HL-60 (cell line): Measurements from ENCODE around the gene SAMD9.
A peak's percentile ranks its signal among the peaks of the same experiment; 100 is the strongest.

Experiments
- GABPA ChIP-seq: IDR thresholded peaks from 2 replicates; pipeline ENCODE4 v1.6.1; 2012; ENCODE audit warnings: low read depth
- POLR2AphosphoS5 ChIP-seq: IDR thresholded peaks from 2 replicates; pipeline ENCODE4 v1.6.1; 2012; ENCODE audit warnings: low read depth
- SPI1 ChIP-seq: IDR thresholded peaks from 2 replicates; pipeline ENCODE4 v1.6.1; 2012; ENCODE audit warnings: low read depth, mild to moderate bottlenecking, borderline replicate concordance
- TF ChIP-seq, protein P1 (sequence below): IDR thresholded peaks from one replicate; pipeline ENCODE4 v1.5.1; 2011; ENCODE audit warnings: low read length, control low read depth, inconsistent platforms; ENCODE audit not compliant: insufficient read depth
- TF ChIP-seq, protein P2 (sequence below): IDR thresholded peaks from 2 replicates; pipeline ENCODE4 v1.6.1; 2012; ENCODE audit warnings: low read depth; ENCODE audit not compliant: insufficient replicate concordance

DNA sequence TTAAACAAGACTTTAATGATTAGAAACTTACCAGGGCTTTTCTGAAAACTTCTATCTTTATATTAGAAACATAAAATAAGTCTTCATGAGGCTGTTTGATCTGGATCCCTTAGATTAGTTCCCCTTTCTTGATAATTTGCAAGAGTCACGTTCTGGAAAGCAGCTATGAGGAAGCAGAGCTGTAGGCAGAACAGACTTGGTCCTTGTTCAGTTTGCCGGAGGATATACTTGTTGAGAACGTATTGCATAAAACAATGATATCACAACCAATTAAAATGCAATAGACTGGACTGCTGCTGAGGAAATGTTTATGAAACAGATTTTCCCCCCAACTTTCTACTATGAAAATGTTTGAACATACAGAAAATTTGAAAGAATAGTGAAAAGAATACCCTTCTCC, 27.6 kb upstream of the SAMD9 start:
- TF ChIP-seq POLR2AphosphoS5 (no peak), GABPA (no peak), SPI1 (peak; percentile 22; the same call in 1 of the 2 replicates)
- TF ChIP-seq, protein P1, sequence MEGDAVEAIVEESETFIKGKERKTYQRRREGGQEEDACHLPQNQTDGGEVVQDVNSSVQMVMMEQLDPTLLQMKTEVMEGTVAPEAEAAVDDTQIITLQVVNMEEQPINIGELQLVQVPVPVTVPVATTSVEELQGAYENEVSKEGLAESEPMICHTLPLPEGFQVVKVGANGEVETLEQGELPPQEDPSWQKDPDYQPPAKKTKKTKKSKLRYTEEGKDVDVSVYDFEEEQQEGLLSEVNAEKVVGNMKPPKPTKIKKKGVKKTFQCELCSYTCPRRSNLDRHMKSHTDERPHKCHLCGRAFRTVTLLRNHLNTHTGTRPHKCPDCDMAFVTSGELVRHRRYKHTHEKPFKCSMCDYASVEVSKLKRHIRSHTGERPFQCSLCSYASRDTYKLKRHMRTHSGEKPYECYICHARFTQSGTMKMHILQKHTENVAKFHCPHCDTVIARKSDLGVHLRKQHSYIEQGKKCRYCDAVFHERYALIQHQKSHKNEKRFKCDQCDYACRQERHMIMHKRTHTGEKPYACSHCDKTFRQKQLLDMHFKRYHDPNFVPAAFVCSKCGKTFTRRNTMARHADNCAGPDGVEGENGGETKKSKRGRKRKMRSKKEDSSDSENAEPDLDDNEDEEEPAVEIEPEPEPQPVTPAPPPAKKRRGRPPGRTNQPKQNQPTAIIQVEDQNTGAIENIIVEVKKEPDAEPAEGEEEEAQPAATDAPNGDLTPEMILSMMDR: no peak
- TF ChIP-seq, protein P2, sequence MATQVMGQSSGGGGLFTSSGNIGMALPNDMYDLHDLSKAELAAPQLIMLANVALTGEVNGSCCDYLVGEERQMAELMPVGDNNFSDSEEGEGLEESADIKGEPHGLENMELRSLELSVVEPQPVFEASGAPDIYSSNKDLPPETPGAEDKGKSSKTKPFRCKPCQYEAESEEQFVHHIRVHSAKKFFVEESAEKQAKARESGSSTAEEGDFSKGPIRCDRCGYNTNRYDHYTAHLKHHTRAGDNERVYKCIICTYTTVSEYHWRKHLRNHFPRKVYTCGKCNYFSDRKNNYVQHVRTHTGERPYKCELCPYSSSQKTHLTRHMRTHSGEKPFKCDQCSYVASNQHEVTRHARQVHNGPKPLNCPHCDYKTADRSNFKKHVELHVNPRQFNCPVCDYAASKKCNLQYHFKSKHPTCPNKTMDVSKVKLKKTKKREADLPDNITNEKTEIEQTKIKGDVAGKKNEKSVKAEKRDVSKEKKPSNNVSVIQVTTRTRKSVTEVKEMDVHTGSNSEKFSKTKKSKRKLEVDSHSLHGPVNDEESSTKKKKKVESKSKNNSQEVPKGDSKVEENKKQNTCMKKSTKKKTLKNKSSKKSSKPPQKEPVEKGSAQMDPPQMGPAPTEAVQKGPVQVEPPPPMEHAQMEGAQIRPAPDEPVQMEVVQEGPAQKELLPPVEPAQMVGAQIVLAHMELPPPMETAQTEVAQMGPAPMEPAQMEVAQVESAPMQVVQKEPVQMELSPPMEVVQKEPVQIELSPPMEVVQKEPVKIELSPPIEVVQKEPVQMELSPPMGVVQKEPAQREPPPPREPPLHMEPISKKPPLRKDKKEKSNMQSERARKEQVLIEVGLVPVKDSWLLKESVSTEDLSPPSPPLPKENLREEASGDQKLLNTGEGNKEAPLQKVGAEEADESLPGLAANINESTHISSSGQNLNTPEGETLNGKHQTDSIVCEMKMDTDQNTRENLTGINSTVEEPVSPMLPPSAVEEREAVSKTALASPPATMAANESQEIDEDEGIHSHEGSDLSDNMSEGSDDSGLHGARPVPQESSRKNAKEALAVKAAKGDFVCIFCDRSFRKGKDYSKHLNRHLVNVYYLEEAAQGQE: no peak
